DMS53 treated with DMSO at 0.1 percent for 48 hours (cell line): Measurements from ENCODE around the gene SOX6.

Source experiments
- DNase-seq: peaks from one replicate; lab custom pipeline; 2025; ENCODE audit not compliant: unreplicated experiment; lab: John Stamatoyannopoulos, UW

Gene SOX6

DNA sequence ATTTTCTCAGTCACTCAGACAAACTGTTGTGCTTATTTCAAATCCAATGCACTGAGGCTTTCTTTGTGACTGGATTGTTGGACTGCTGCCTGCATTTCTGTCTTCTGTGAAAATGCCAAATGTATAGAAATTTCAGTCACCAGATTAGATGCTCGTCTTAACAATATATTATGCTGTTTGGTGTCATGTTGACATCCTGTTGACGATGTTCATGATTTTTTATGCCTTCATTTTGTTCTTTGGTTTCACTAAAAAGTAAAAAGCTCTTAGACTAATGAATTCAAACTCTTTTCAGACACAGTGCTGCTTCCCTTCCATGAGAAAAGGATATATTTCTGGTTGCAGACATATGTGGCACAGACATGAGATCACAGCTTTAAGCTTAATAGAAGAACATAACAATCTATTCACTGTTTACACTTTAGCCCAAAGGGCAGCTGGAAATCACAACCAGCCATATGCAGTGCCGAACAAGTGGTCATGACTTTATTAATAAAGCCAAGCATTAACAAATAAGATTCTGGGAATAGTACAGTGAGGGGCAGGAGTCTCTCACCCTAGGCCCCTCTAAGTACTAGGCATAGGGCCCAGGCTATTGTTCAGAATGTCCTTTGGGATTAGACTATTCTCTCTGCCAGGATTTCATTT is 9.4 kb upstream of the SOX6 start:
- no peak for DNase-seq

- DNase-seq, result no peak
Observed at GRCh38 chr11:16364254-16364653, 7.9 kb upstream of the SOX6 start.

DNA sequence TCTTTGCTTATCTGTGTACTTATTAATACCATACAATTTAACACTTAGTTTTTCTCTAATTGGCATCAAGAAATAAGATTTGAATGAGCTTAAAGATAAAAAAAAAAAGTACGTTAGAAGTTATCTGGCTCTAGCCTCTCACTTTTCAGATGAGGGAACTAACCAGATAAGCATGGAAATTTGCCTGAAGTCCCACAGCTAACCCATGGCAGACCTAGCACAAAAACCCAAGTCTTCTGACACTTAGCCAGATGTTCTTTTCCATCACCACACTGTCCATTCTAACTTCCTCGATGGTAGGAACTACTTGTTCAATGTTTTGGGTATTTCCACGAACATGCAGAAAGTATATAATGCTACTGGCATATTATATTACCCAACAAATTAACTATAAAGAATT is 7.4 kb upstream of the SOX6 start:
- no peak for DNase-seq

GRCh38 chr11:16361108-16361865 is 4.9 kb upstream of the SOX6 start:
- DNase-seq, result no peak

DNA sequence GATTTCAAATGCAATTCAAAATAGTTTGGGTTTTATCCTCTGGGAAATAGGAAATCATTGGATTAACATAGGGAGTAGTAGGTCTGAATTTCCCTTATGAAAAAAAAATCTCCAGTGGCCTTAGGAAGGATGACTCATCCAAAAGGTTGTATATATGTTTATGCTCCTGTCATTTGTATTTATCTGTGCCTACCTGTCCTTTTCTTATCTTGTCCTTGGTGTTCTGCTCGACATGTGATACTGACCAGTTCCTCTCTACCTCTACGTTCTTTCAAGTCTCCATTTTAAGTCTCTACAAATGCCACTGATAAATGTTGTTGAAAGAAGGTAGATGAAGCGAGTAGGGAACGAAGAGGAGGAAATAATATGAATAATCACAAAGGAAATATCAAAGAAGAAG is 3.0 kb upstream of the SOX6 start:
- peak; percentile 21 for DNase-seq

DNA sequence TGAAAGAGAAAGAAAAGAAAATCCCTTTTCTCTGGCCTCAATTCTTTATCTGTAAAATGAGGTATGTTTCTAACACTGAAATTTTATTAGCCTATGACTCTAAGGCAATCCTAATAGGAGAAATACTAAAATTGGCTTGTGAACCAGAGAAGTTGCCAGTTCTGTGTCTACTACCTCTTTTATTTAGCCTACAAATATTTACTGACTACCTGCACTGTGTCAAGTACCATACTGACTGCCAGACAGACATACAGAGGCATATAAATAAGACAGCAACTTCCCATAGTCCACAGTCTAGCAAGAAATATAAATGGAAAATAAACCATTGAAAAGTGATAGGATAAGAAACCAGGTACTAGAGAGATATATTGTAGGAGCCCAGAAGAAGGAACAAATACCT is 2.4 kb upstream of the SOX6 start:
- DNase-seq, result no peak

GRCh38 chr11:16357775-16358174 is 1.4 kb upstream of the SOX6 start:
- DNase-seq, result no peak

DNA sequence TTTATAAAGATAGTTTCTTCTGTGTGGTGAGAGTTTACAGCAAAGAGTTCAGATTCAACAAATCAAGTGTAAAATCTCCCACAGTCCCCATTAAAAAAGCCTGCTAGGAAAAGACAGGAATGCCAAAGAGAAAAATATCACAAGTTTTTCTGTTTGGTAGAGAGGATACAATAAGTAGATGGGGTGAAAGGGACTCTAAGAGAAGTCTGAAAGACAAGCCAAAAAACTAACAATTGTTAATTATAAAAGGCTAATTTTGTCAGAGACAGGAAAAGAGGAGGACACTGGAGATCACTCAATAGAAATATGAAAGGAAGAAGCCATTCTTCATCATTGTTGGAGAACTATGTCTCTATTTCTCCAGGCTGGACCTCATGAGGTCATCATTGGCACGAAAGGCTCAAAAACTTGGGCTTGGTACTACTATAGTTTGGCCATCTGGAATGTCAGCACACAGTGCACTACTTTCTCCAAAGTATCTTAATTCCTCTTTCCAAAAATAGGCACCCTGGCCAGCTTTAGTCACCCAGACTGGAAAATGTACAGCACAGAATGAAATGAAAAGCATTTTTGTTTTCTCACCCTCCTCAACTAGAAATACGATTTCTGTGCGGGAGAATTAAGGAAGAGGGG is 531 bp upstream of the SOX6 start:
- no peak for DNase-seq

GRCh38 chr11:16352707-16353106 is 3.6 kb downstream of the SOX6 start:
- DNase-seq, result no peak

- no peak for DNase-seq
Observed at GRCh38 chr11:16350125-16350524, 6.2 kb downstream of the SOX6 start.

GRCh38 chr11:16347928-16348685 is 8.2 kb downstream of the SOX6 start:
- DNase-seq, result no peak

DNA sequence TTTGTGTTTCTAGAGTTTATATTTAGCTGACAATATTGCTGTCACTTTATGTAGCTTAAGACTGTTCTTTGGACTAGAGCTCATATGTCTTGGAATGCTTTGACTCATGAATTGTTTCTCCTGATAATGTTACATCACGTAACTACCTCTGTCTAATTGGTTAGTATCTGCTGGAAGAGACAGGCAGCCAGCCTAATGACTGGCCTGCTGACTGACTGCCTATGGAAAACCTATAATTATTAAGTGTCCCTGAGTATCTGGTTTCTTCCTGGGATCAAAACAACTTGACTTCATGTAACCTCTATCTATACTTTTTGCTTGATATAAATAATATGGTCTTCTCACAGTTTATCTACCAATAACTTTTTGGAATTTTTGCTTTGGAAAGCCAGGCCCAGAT is 9.4 kb downstream of the SOX6 start:
- no peak for DNase-seq

DNA sequence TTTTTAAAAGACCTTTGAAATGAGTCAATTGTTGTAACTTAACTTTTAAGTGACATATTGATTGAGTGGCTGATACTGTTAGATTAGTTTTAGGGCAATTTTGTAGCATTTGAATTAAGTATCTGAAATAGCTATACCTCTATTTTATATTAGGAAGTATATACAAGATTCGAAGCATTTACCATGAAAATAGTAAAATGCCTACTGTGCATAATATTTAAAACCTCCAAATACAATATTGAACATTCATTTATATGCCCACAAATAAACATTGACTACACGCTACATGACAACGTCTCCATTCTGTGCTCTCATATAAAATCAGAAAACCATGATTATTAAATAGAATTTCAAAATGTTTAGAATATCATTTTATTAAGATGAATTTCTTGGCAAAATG is 14.5 kb downstream of the SOX6 start:
- no peak for DNase-seq

GRCh38 chr11:16338393-16338792 is 18.0 kb downstream of the SOX6 start:
- DNase-seq, result no peak

DNA sequence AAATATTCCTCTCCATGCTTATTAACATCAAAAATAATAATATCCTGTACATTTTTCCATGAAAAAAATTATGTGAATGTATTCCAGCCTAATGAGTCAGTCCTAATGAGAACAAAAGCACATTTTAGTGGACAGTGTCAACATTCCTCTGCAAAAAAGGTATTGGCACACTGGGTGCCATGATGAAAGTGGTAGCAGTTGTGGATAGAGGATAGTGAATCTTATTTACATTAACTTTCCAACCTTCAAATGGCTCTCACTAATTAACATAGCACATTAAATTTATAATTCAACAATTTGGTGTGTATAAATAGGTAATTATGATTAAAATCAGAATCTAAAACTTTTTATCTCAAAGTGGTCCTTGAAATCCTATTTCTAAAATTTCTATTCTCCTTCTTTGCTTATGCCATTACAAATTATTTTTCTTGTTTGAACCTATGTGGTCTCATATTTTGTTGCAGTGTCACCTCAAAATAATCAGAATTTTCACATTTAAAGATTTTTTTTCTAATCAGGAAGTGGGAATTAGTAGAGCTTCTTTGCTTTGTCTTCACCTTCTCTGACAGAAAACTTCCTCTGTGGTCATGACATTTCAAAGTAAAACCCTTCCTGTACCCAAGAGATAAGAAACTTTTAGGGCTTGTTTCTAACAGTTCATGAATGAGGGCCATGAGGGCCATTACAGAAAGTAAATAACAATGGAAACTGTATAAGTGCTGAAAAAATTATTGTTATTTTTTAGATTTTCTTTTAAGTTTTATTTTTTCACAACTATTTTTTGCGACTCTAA is 18.7 kb downstream of the SOX6 start:
- no peak for DNase-seq

GRCh38 chr11:16336721-16337120 is 19.6 kb downstream of the SOX6 start:
- DNase-seq, result no peak

- DNase-seq, result no peak
Observed at GRCh38 chr11:16336204-16336603, 20.1 kb downstream of the SOX6 start.

GRCh38 chr11:16335236-16335962 is 20.9 kb downstream of the SOX6 start:
- no peak for DNase-seq

DNA sequence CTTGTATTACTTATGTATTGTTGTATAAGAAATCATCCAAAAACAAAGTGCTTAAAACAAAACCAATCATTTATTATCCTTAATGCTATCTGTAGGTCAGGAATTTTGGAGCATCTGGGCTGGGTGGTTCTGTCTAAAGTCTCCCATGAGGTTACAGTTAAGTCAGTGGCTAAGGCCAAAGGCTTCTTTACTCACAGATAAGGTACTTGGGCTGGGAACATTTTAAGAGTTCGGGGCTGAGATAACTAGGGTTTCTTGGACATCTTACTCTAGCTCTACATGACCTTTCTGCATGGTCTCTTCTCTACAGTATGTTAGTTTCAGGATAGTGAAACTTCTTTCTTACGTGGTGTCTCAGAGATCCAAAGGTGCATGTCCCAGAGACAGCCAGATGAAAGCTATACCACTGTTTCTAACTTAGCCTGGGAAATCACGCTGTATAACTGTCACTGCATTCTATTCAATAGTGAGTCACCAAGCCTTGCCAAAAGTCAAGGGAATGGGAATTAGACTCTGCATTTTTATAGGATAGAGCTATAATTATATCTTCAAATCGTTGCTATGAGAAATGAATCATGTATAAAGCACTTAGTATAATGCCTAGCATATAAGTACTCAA is 29.6 kb downstream of the SOX6 start:
- no peak for DNase-seq

DNA sequence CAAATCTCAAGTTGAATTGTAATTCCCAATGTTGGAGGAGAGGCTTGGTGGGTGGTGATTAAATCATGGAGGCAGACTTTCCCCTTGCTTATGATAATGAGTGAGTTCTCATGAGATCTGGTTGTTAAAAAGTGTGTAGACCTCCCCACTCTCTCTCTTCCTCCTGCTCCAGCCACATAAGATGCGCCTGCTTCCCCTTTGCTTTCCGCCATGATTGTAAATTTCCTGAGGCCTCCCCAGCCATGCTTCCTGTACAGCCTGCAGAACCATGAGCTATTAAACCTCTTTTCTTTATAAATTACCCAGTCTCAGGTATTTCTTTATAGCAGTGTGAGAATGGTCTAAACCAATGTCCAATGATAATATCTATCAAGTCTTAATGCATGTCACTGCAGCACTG is 34.2 kb downstream of the SOX6 start:
- DNase-seq, result no peak
